ENCODE results near the gene STAP1.

STAP1 gene

DNA sequence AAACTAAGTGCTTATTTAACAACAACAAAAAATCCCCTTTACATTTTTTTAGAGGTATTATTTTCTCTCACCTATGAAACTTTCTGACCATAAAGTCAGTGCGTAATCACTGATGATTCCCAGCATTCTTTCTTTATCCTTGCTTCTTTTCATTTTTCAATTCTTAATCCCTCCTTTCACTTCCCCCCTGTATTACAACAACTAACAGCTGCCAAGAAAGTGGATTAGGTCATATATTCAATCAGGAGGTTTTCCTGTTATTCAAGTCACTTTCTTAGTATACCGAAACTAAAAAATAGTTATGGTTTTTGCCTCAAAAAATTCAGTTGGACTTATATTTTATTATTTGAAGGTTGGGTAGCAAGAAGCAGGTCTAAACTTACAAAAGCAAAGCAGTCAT is 2.1 kb upstream of the STAP1 start:
- no peak for DNase-seq (ENCODE audit: low spot score)

- no peak for DNase-seq (ENCODE audit: low spot score)
Measured at GRCh38 chr4:67565284-67565683, 6.8 kb downstream of the STAP1 start.

- no peak for DNase-seq (ENCODE audit: low spot score)
Measured at GRCh38 chr4:67566335-67566734, 7.8 kb downstream of the STAP1 start.

DNA sequence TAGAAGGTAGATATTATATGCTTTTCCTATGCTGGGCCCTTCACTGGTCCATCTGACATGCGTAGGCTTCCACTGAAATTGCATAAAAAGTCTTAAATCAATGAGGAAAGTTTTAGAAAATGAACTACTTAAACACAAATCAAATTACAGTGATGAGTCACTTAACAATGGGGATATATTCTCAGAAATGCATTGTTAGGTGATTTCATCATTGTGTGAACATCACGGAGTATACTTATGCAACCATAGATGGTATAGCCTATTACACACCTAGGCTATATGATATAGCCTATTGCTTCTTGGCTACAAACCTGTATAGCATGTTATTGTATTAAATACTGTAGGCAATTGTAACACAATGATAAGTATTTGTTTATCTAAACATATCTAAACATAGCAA is 10.3 kb downstream of the STAP1 start:
- no peak for DNase-seq (ENCODE audit: low spot score)

DNA sequence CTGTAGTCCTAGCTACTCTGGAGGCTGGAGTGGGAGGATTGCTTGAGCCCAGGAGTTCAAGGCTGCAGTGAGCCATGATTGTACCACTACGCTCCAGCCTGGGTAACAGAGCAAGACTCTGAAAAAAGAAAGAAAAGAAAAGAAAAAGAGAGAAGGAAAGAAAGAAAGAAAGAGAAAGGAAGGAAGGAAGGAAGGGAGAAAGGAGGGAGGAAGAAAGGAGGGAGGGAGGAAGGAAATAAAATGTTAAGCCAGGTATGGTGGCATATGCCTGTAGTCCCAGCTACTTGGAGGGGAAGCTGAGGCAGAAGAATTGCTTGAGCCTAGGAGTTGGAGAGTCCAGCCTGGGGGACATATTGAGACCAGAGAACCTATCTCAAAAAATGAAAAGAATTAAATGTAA is 12.0 kb downstream of the STAP1 start:
- no peak for DNase-seq (ENCODE audit: low spot score)

- no peak for DNase-seq (ENCODE audit: low spot score)
Measured at GRCh38 chr4:67571975-67572374, 13.4 kb downstream of the STAP1 start.

GRCh38 chr4:67573193-67573592 is 14.7 kb downstream of the STAP1 start:
- no peak for DNase-seq (ENCODE audit: low spot score)

DNA sequence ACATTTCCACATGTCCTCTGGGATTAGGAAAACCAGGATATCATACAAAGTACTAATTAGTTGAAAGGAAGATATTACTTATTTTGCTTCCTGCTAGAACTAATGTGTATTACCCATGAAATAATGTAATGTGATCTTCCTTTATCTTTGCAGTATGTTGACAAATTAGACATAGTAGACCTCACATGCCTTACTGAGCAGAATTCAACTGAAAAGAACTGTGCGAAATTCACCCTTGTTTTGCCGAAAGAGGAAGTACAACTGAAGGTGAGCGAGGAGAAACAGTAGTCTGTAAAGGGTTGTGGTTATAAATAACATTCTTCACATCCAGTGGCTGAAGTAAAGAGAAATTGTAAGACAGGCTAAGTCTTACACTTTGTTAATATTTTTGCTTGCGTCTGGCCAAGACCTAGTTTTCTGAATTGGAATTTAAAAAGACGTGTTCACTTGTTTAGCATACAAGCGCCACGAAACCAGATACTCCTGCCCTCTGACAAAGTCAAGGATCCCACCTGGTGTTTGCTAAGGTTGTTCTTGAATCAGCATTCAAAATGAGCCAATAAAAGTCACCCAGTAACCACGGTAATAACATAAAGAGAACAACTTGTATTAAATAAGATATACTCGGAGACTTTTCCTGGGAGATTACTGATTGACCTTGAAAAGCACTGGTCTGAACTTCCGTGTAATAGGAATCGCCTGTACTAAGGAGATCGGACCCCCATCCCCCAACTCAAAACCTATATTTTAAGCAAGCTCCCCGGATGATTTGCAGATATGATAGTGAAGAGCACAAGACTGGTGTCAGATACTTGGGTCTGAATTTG is 16.9 kb downstream of the STAP1 start:
- DNase-seq (ENCODE audit: low spot score) = no peak

- DNase-seq (ENCODE audit: low spot score) = no peak
Measured at GRCh38 chr4:67576059-67576466, 17.5 kb downstream of the STAP1 start.

GRCh38 chr4:67576538-67576937 is 18.0 kb downstream of the STAP1 start:
- no peak for DNase-seq (ENCODE audit: low spot score)

DNA sequence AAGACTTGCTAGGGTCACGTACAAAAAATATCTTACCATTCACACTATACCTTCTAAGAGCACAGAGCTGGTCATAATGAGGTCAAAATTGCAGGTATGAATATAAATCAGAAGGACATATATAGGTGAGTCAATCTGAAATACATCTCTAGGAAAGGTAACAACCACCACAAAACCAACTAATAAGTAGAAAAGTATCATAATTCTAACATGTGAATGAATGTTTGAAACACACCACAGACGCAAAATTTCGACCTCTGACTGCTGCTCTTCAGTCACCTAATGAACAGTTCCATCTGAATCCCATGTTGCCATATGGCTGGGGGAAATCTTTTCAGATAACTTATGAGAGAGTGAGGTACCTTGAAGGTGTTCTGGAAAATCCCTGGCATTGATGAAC is 22.1 kb downstream of the STAP1 start:
- peak; percentile 13 for DNase-seq (ENCODE audit: low spot score)

GRCh38 chr4:67581208-67581857 is 22.8 kb downstream of the STAP1 start:
- DNase-seq (ENCODE audit: low spot score) = peak; percentile 33

DNA sequence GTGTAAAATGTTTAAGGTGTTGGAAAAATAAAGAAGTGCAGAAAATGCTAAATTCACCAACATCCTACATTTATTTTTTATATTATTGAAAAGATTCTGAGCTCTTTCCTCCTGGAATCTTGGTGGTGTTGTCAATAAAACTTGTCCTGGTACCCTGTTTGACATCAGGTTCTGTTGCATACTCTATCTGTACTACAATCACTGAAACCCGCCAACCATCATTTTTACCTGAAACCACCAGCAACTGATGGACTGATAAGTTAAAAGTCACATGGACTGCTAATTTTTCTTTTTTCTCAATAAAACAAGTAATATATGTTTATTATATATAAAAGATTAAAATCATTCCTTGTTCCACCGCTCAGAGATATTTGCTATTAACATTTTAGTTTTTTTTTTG is 23.4 kb downstream of the STAP1 start:
- no peak for DNase-seq (ENCODE audit: low spot score)

GRCh38 chr4:67584496-67584895 is 26.0 kb downstream of the STAP1 start:
- no peak for DNase-seq (ENCODE audit: low spot score)

GRCh38 chr4:67587156-67587555 is 28.6 kb downstream of the STAP1 start:
- DNase-seq (ENCODE audit: low spot score) = no peak

- DNase-seq (ENCODE audit: low spot score) = no peak
Measured at GRCh38 chr4:67593741-67594175, 35.2 kb downstream of the STAP1 start.

DNA sequence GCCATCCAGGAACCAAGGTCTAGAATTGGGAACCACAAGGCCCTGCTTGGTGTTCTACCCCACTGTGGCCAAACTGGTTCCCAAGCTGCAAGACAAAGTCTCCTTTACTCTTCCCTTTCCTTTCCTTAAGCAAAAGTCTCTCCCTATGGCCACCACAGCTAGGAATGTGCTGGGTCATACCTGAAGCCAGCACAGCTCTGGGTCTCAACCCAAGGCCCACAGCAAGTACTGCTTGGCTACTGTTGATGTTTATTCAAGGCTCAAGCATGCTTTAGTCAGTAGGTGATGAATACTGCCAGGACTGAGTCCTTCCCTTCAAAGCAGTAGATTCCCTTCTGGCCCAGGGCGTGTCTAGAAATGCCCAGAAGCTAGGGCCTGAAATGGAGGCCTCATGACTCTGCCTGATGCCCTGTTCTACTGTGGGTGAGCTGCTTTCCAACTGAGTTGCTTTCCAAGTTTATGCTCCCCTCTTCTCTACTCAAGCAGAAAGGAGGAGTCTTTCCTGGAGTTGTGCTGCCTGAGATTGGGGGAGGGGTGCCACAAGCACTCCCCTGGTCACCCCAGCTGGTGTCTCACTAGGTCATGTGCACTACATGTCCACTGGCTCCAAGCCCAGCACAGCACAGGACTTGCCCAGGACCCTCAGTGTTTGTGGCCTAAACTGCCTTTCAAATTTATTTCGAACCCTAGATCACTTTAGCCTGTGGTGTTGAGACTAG is 44.9 kb downstream of the STAP1 start:
- no peak for DNase-seq (ENCODE audit: low spot score)

GRCh38 chr4:67604029-67604381 is 45.5 kb downstream of the STAP1 start:
- DNase-seq (ENCODE audit: low spot score) = no peak

DNA sequence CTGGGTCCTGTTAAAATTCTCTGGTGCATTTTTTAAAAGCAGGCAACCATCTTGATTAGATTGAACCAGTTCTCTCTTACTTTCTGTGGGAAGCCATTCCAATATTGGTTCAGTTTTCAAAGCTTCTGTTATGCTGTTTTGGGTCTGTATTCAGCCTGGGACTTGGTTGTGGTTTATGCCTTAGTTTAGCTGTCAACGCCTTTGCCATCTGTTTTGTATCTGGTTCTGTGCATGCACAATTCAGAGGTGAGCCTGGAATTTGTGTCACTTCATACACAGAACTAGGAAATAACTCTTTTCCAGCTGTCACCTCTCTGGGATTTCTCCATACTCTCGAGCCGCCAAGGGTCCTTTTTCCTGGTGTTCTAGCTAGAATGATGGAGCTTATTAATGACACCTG is 46.2 kb downstream of the STAP1 start:
- no peak for DNase-seq (ENCODE audit: low spot score)

DNA sequence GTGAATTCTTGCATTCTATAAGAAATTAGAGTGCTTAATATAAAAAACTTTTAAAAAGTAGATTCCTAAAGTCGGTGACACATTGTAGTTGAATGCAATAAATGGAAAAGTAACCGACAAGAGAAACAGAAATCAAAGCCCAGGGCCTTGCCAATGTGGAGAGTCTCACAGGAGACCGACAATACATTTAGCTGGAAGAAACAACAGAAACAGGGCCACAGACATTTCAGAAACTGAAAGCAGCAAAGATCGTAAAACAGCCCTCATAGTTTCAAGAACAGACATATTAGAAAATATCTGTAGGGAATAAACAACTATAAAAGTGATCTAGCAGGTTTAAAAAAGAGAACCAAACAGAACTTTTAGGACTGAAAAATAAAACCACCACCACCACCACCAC is 49.5 kb downstream of the STAP1 start:
- no peak for DNase-seq (ENCODE audit: low spot score)

- DNase-seq (ENCODE audit: low spot score) = no peak
Measured at GRCh38 chr4:67614186-67614585, 55.7 kb downstream of the STAP1 start.

DNA sequence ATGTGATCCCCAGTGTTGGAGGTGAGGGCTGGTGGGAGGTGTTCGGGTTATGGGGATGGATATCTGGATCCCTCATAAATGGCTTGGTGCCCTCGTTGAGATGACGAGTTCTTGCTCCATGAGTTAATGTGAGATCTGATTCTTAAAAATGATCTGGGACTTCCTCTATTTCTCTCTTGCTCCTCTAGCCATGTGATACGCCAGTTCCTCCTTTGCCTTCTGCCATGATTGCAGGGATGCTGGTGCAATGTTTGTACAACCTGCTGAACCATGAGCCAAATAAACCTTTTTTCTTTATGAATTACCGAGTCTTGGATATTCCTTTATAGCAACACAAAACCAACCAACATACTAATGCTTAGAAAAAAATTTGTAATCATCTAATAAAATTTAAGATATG is 56.6 kb downstream of the STAP1 start:
- no peak for DNase-seq (ENCODE audit: low spot score)

DNA sequence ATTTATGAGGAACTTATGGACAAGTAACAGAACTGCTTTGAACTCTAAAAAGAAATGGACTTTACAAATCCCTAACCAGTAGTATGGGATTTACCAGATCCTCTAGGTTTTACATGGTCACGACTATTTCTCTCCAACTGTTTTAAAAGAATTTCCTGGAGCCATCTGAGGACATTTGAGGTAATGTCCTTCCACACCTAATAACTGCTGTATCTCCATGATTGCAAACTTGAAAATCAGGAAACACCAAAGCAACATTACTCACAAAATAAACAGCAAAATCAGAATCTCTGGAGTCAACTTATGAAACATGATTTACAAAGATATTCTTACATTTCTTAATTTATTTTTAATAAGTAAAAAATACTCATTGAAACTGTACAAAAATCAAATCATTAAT is 58.0 kb downstream of the STAP1 start:
- DNase-seq (ENCODE audit: low spot score) = no peak

Data from activated CD4-positive, alpha-beta T cell treated with anti-CD3 and anti-CD28 coated beads, Interleukin-2, Interleukin-4, amounts not matched to agents 100 ng/mL and 50 ng/mL, durations not matched to agents 16 hours and 8 hours (primary cell).